Measurements from ENCODE around the gene KCNK10. TPM values are rescaled to one million over a fixed set of nuclear protein-coding genes. Genes with fewer than 3 reads are reported as not detected.

The KCNK10 gene
- total and polyA plus RNA-seq, 9 donors = 0.05 TPM; not detected in 8

GRCh38 chr14:88276923-88277596 lies 46.0 kb downstream of the KCNK10 start:
- no peak overlapping the region for H3K27ac ChIP-seq
- no peaks in the 10 kb centered on the region for H3K36me3 ChIP-seq
- H3K27me3 ChIP-seq = no peaks in the 10 kb centered on the region
- intact Hi-C loops (cut with DNase I) = no loop called here
- TF ChIP-seq, protein P1, sequence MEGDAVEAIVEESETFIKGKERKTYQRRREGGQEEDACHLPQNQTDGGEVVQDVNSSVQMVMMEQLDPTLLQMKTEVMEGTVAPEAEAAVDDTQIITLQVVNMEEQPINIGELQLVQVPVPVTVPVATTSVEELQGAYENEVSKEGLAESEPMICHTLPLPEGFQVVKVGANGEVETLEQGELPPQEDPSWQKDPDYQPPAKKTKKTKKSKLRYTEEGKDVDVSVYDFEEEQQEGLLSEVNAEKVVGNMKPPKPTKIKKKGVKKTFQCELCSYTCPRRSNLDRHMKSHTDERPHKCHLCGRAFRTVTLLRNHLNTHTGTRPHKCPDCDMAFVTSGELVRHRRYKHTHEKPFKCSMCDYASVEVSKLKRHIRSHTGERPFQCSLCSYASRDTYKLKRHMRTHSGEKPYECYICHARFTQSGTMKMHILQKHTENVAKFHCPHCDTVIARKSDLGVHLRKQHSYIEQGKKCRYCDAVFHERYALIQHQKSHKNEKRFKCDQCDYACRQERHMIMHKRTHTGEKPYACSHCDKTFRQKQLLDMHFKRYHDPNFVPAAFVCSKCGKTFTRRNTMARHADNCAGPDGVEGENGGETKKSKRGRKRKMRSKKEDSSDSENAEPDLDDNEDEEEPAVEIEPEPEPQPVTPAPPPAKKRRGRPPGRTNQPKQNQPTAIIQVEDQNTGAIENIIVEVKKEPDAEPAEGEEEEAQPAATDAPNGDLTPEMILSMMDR (IDR thresholded peaks at IDR 0.05) = no peak
- TF ChIP-seq POLR2A (IDR thresholded peaks at IDR 0.05) = no peak
- no peak for TF ChIP-seq EP300 (IDR thresholded peaks at IDR 0.05)
- no peak overlapping the region for H3K4me3 ChIP-seq
- H3K9me3 ChIP-seq = no peaks in the 10 kb centered on the region
- H3K4me1 ChIP-seq (ENCODE audit: insufficient read depth) = no peaks in the 10 kb centered on the region
- WGBS, 3 donors = 60 to 77% (median 62%) methylated on average over 3 of the region's 3 CpGs
- no peak for DNase-seq

- Histone ChIP-seq H3K27ac (no peak overlapping the region), H3K9me3 (no peaks in the 10 kb centered on the region), H3K27me3 (no peaks in the 10 kb centered on the region), H3K4me3 (no peak overlapping the region), H3K4me1 (ENCODE audit: insufficient read depth) (no peaks in the 10 kb centered on the region), H3K36me3 (no peaks in the 10 kb centered on the region)
- TF ChIP-seq POLR2A (IDR thresholded peaks at IDR 0.05) = no peak
- TF ChIP-seq, protein P1 (IDR thresholded peaks at IDR 0.05) = no peak
- no peak for TF ChIP-seq EP300 (IDR thresholded peaks at IDR 0.05)
- 49 to 57% (median 51%) methylated on average over 10 of the region's 10 CpGs for WGBS, 3 donors
- intact Hi-C loops (cut with DNase I) = no loop called here
- DNase-seq = no peak
Observed at GRCh38 chr14:88272390-88273269, 50.4 kb downstream of the KCNK10 start.

- 81 to 88% (median 86%) methylated on average over 2 of the region's 2 CpGs for WGBS, 3 donors
- TF ChIP-seq POLR2A (IDR thresholded peaks at IDR 0.05) (no peak), EP300 (IDR thresholded peaks at IDR 0.05) (no peak)
- TF ChIP-seq, protein P1 (IDR thresholded peaks at IDR 0.05) = no peak
- Histone ChIP-seq H3K27me3 (no peaks in the 10 kb centered on the region), H3K27ac (no peak overlapping the region), H3K9me3 (no peaks in the 10 kb centered on the region), H3K4me3 (no peak overlapping the region), H3K4me1 (ENCODE audit: insufficient read depth) (no peaks in the 10 kb centered on the region), H3K36me3 (no peaks in the 10 kb centered on the region)
- intact Hi-C loops (cut with DNase I) = no loop called here
- no peak for DNase-seq
Observed at GRCh38 chr14:88271205-88271604, 51.9 kb downstream of the KCNK10 start.

DNA sequence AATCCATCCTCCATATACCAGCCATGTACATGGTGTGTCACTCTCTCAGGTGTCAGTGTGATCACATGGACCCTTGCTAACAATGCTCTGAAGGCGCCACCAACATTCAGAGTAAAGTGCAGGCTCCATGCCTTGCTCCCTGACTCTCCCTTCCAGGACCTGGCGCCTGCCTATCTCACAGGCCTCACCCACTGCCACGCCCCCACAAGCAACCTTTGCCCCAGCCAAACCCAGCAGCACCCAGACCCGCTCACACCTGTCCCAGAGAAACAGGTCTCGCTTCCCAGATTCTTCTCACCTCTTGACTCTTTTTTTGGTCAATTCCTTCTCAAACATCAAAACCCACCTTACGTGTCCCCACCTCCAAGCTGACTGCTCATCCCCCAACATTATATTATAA lies 52.3 kb downstream of the KCNK10 start:
- intact Hi-C loops (cut with DNase I) = no loop called here
- TF ChIP-seq, protein P1 (IDR thresholded peaks at IDR 0.05) = no peak
- TF ChIP-seq POLR2A (IDR thresholded peaks at IDR 0.05) (no peak), EP300 (IDR thresholded peaks at IDR 0.05) (no peak)
- no peak overlapping the region for H3K27ac ChIP-seq
- no peaks in the 10 kb centered on the region for H3K9me3 ChIP-seq
- no peak overlapping the region for H3K4me3 ChIP-seq
- WGBS, 3 donors = 59 to 70% (median 61%) methylated on average over 6 of the region's 6 CpGs
- no peaks in the 10 kb centered on the region for H3K4me1 ChIP-seq (ENCODE audit: insufficient read depth)
- H3K27me3 ChIP-seq = no peaks in the 10 kb centered on the region
- H3K36me3 ChIP-seq = no peaks in the 10 kb centered on the region
- DNase-seq = no peak

Data from ovary (tissue), 9 donors.